Endothelial cell of umbilical vein (primary cell): ENCODE data around the gene ESCO1.
"Not testable (repeated sequence)": the region's sequence is repeated elsewhere in the genome, so short reads cannot be mapped to it uniquely, and the experiment has no call there.

Experiments used
- CTCF ChIP-seq, 2 donors: IDR thresholded peaks; 1 replicate in 1 of 2; 2 replicates in 1 of 2; pipeline ENCODE4 v1.5.1; 2011; ENCODE audit warnings: low read length in 2 of 2, mild to moderate bottlenecking in 2 of 2, moderate library complexity in 2 of 2, control low read depth in 1 of 2, inconsistent platforms in 1 of 2, low read depth in 1 of 2; ENCODE audit not compliant: insufficient read depth in 1 of 2; ENCODE audit errors: extremely low read depth in 1 of 2
- EZH2 ChIP-seq: IDR thresholded peaks from 2 replicates; pipeline ENCODE4 v1.6.1; 2012; ENCODE audit warnings: borderline replicate concordance, low read depth, mild to moderate bottlenecking, moderate library complexity, low read length, inconsistent platforms; ENCODE audit not compliant: severe bottlenecking
- MAX ChIP-seq: IDR thresholded peaks from 2 replicates; pipeline ENCODE4 v1.6.1; 2011; ENCODE audit not compliant: insufficient read depth, insufficient read length
- POLR2A ChIP-seq: IDR thresholded peaks from 2 replicates; pipeline ENCODE4 v1.6.1; 2012; ENCODE audit warnings: low read depth, mild to moderate bottlenecking, control low read depth, low read length
- POLR2AphosphoS5 ChIP-seq: IDR thresholded peaks from 2 replicates; pipeline ENCODE4 v1.6.1; 2012; ENCODE audit warnings: low read depth, mild to moderate bottlenecking, control low read depth, low read length, moderate library complexity; ENCODE audit not compliant: insufficient read depth

- TF ChIP-seq CTCF (IDR thresholded peaks at IDR 0.05; ENCODE audit: extremely low read depth in 1 of 2, insufficient read depth in 1 of 2, low read depth in 1 of 2, low read length in 2 of 2); POLR2AphosphoS5; POLR2A; EZH2; MAX: not testable (repeated sequence)
Measured at GRCh38 chr18:21592361-21592760, 8.1 kb downstream of the ESCO1 start.
